GM04504 (cell line): ENCODE measurements around the gene RBM17.
"Not testable (repeated sequence)": the region's sequence is repeated elsewhere in the genome, so short reads cannot be mapped to it uniquely, and the experiment has no call there.

Experiments
- DNase-seq: peaks from one replicate; pipeline ENCODE4 v3.0.0-alpha.2; 2012; ENCODE audit warnings: low read depth

RBM17 gene

GRCh38 chr10:6161921-6162320 is 73.1 kb downstream of the RBM17 start:
- no peak for DNase-seq

- no peak for DNase-seq
These were observed 73.9 kb downstream of the RBM17 start for GRCh38 chr10:6162589-6163356.

- peak; percentile 76 for DNase-seq
These were observed 74.8 kb downstream of the RBM17 start for GRCh38 chr10:6163364-6164270.

- no peak for DNase-seq
These were observed 75.6 kb downstream of the RBM17 start for GRCh38 chr10:6164271-6165095.

GRCh38 chr10:6165221-6165725 is 76.4 kb downstream of the RBM17 start:
- no peak for DNase-seq

- DNase-seq = not testable (repeated sequence)
These were observed 77.1 kb downstream of the RBM17 start for GRCh38 chr10:6165933-6166332.
